Brain microvascular endothelial cell (primary cell): ENCODE measurements around the gene MYDGF.

ENCODE experiments used
- DNase-seq: peaks from one replicate; pipeline ENCODE4 v3.0.0-alpha.2; 2020
- H3K27ac ChIP-seq: fragments of 250-450 bp; sonication (Bioruptor Pico); 2 replicates; pipeline ENCODE4 v1.5.1; 2020; ENCODE audit warnings: mild to moderate bottlenecking, moderate library complexity
- H3K27me3 ChIP-seq: fragments of 250-450 bp; sonication (Bioruptor Pico); replicated peaks from 2 replicates; pipeline ENCODE4 v1.5.1; 2020; ENCODE audit warnings: mild to moderate bottlenecking
- H3K36me3 ChIP-seq: fragments of 250-450 bp; sonication (Bioruptor Pico); replicated peaks from 2 replicates; pipeline ENCODE4 v1.5.1; 2020; ENCODE audit warnings: mild to moderate bottlenecking
- H3K4me3 ChIP-seq: 2 replicates; pipeline ENCODE4 v1.5.1; 2011; ENCODE audit warnings: low read depth, mild to moderate bottlenecking, control low read depth, low read length, moderate library complexity
- CTCF ChIP-seq: IDR thresholded peaks from 2 replicates; pipeline ENCODE4 v1.5.1; 2011; ENCODE audit warnings: low read depth, mild to moderate bottlenecking, moderate library complexity, low read length, control low read depth, inconsistent platforms; ENCODE audit errors: missing control alignments
- in situ Hi-C: cut with HindIII; loops from 2 replicates; pipeline ENCODE4 v1.10.0; 2017; ENCODE audit warnings: low sequenced_read_pairs, low pct_ligation_motif_present

Gene MYDGF

GRCh38 chr19:4645718-4646117 is 24.4 kb downstream of the MYDGF start:
- TF ChIP-seq CTCF, result no peak
- peaks cover 6% of the 10 kb centered on the region for H3K36me3 ChIP-seq
- H3K27ac ChIP-seq, result no peak overlapping the region
- in situ Hi-C loops, result no loop called here
- no peak for DNase-seq
- H3K27me3 ChIP-seq, result no peaks in the 10 kb centered on the region
- H3K4me3 ChIP-seq, result no peak overlapping the region

GRCh38 chr19:4642625-4643024 is 27.5 kb downstream of the MYDGF start:
- no peak for TF ChIP-seq CTCF
- no peak for DNase-seq
- in situ Hi-C loops, result no loop called here
- Histone ChIP-seq H3K27ac (no peak overlapping the region), H3K27me3 (no peaks in the 10 kb centered on the region), H3K4me3 (no peak overlapping the region), H3K36me3 (peaks cover 3% of the 10 kb centered on the region)

DNA sequence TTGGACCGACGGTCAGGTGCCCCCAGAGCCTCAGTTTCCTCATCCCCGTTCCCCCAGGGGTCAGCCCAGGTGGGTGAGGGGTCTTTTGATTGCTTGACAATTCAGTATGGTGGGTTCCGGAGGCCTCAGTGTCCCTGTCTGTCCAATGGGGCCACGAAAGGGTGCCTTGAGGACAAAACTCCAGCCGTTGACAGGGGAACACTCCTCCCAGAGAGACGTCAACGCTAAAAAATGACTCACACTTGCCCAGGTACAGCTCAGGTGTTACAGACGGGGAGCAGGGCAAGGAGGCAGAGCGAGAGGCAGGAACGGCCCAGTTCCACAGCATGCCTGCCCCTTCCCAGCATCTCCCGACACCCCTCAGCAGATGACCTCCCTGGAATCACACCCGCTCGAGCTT is 29.0 kb downstream of the MYDGF start:
- peaks cover 3% of the 10 kb centered on the region for H3K36me3 ChIP-seq
- in situ Hi-C loops, result no loop called here
- H3K27me3 ChIP-seq, result no peaks in the 10 kb centered on the region
- no peak for TF ChIP-seq CTCF
- no peak overlapping the region for H3K27ac ChIP-seq
- H3K4me3 ChIP-seq, result no peak overlapping the region
- no peak for DNase-seq

DNA sequence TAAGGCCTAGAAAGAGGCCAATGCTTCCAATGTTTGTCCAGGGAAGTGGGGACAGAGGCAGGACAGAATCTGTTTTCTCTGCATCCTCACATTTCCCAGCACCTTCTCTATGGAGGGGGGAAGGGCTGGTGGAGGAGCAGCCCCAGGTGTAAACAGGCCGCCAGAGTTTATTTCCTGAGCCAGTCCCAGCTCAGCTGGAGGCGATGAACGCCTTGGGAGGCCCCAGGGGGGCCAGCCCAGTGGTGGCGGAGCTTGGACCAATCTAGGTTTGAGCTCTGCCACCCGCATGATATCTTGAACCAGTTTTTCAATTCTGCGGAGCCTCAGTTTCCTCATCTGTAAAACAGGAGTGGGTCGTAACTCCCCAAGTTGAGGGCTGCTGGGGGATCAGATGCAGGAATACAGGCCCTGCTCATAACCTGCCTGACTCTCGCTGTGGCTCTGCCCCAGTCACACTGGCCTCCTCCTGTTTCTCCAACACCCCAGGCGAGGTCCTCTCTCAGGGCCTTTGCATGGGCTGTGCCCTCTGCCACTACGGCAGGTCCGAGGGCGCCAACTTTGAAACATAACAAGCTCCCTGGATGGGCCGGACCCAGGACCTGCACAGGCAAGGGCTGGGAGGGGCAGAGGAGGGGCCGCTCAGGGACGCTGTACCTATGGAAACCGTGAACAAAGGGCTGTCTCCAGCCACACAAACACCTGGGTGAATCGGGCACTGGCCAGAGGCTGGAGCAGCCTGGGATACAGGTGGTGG is 29.7 kb downstream of the MYDGF start:
- Histone ChIP-seq H3K27ac (no peak overlapping the region), H3K36me3 (no peaks in the 10 kb centered on the region), H3K4me3 (peak overlapping the region; percentile 85), H3K27me3 (no peaks in the 10 kb centered on the region)
- DNase-seq, result no peak
- in situ Hi-C loops, result no loop called here
- TF ChIP-seq CTCF, result no peak

DNA sequence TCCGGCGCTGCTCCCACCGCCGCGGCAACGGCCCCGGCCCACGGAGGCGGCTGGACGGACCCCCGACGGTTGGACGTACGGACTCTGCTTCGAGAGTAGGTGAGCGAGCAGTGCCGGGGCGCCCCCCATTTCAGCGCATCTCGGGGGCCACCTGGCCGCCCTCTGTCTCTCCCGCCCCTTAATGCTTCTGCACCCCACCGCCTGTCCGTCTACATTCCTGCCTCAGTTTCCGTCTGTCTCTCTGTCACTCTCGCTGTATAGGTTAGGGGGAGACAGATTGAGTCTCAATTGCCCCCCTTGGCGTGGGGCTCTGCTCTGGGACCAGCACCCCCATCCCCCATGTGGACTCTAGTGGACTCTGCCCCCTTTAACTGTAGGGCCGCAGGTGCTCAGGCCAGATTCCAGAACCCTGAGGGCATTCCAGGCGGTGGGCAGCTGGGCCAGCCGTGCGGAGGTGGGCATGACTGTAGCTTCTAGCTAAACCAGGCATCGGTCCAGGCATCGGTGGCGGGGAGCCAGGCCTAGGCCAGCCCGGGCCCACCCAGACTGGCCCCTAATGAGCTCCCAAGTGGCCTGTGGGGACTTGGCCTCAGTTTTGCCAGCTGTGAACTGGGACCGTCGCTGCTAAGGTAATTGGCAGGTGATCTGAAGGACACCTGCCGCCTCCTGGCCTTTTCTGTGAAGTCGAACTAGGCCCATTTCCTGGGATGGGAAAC is 30.5 kb downstream of the MYDGF start:
- no peak for TF ChIP-seq CTCF
- H3K4me3 ChIP-seq, result peak overlapping the region; percentile 85
- no peaks in the 10 kb centered on the region for H3K36me3 ChIP-seq
- in situ Hi-C loops, result no loop called here
- no peaks in the 10 kb centered on the region for H3K27me3 ChIP-seq
- DNase-seq, result no peak
- H3K27ac ChIP-seq, result peak overlapping the region; percentile 33
